Esophagus squamous epithelium (tissue), 4 donors: ENCODE measurements around the gene GPR135.

Experiments
- CTCF ChIP-seq, 6 experiments: fragments of 450-650 bp in 4 of 6; fragments of 200-600 bp in 2 of 6; sonication (generic) in 2 of 6; IDR thresholded peaks; one replicate each; pipeline ENCODE4 v1.5.1; 2016 to 2019; ENCODE audit warnings: antibody characterized with exemption in 6 of 6, mild to moderate bottlenecking in 4 of 6, moderate library complexity in 4 of 6
- POLR2A ChIP-seq, 4 donors: fragments of 450-650 bp; IDR thresholded peaks; one replicate each; pipeline ENCODE4 v1.6.1; 2017; ENCODE audit warnings: antibody characterized with exemption in 4 of 4, mild to moderate bottlenecking in 4 of 4, moderate library complexity in 3 of 4

GRCh38 chr14:59482541-59483331 lies 17.6 kb upstream of the GPR135 start:
- TF ChIP-seq CTCF (IDR thresholded peaks at IDR 0.05) = no peak
- no peak for TF ChIP-seq POLR2A (IDR thresholded peaks at IDR 0.05)
